Measurements from ENCODE around the gene KDM6A. TPM values are rescaled to one million over a fixed set of nuclear protein-coding genes. Genes with fewer than 3 reads are reported as not detected.
A peak's percentile ranks its signal among the peaks of the same experiment; 100 is the strongest.
"Not testable (repeated sequence)": the region's sequence is repeated elsewhere in the genome, so short reads cannot be mapped to it uniquely, and the experiment has no call there.

KDM6A gene
- polyA plus RNA-seq, 3 donors from 2014 or later = 8.1 to 24.8 (median 14.5) TPM

DNA sequence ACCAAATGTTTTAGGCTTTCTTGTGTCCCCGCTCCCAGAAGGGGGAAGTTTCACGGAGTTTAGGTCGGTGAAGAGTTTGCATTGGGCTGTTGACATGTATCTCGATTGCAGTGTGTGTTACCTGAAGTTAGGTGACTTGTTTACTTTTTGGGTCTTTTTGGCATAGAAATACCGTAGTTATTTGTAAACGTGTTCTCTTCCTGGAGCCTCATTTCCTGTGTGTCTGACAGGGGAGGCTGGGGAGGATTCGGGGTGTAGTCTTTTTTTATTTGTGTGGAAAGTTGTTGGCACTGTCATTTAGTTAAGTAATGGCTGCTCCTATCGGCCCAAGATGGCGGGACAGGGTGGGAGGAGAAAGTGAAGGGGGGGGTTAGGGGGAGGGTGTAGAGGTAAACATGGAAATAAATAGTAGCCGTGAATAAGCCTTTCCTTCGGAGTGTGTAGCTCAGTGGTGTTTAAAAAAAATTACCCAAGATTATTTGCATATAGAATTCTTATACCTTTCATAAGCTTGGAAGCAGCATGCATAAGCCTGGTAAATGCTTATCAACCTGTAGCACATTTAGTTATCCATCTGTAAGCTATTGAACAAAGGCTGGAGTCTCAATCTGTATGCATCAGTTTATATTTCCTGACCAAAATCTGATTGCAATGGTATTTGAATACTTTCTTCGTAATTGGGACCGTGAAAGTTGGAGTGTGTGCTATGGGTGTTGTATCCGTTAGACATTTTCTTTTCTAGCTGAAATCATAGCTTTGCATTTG lies 1.6 kb downstream of the KDM6A start:
- Mint-ChIP-seq H3K9me3 (no peaks in the 10 kb centered on the region), H3K27me3 (ENCODE audit: low read depth in 3 of 3) (peaks cover 11 to 15% (median 12%) of the 10 kb centered on the region in 3 donors), H3K36me3 (no peaks in the 10 kb centered on the region), H3K27ac (peak overlapping the region; percentile 94 to 99 (median 98)), H3K4me3 (peak overlapping the region; percentile 97 to 99 (median 98)), H3K4me1 (peaks cover 53 to 70% of the 10 kb centered on the region in 2 donors)
- peak; percentile 43 to 51 (median 50) for DNase-seq

DNA sequence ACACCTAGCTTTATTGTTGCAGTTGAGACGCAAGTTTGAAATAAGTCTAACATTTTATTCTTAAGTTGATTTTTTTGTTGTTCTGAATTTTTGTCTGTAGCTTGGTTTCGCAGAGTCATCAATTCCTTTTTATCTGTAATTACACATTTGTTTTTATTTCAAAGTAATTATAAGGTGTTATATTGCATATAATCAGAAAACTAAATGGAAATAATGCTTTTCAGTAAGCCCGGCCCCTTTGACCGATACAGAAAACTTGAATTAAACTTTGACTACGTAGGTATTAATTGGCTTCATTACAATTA lies 2.1 kb downstream of the KDM6A start:
- peaks cover 11 to 15% (median 12%) of the 10 kb centered on the region in 3 donors for H3K27me3 Mint-ChIP-seq (ENCODE audit: low read depth in 3 of 3)
- peaks cover 59 to 75% of the 10 kb centered on the region in 2 donors for H3K4me1 Mint-ChIP-seq
- peak overlapping the region; percentile 97 to 99 (median 98) for H3K4me3 Mint-ChIP-seq
- H3K36me3 Mint-ChIP-seq = no peaks in the 10 kb centered on the region
- DNase-seq = no peak
- peak overlapping the region; percentile 94 to 99 (median 98) for H3K27ac Mint-ChIP-seq
- H3K9me3 Mint-ChIP-seq = no peaks in the 10 kb centered on the region

DNA sequence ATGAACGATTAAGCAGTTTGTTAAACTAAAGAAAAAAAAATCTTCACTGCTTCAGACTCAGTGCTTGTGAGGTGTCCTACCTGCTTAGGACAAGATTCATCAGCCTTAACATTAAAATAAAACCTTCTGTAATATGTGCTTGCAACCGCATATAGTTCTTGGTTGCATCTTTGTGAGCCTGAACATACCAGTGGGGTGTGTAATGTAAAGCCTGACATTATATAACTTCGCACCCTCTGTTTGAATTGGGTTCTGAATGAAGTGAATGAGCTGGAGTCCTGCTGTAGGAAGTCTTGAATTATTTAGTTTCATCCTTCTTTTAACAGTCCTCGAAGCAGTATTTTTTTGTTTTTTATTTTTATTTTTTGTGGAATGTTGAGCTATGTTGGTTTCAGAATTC lies 3.1 kb downstream of the KDM6A start:
- Mint-ChIP-seq H3K4me1 (peaks cover 66 to 83% of the 10 kb centered on the region in 2 donors), H3K4me3 (peak overlapping the region; percentile 74 to 99 (median 98)), H3K36me3 (no peaks in the 10 kb centered on the region), H3K27me3 (ENCODE audit: low read depth in 3 of 3) (peaks cover 11 to 15% (median 12%) of the 10 kb centered on the region in 3 donors), H3K27ac (peak overlapping the region; percentile 58 to 98 (median 78)), H3K9me3 (no peaks in the 10 kb centered on the region)
- DNase-seq = no peak

DNA sequence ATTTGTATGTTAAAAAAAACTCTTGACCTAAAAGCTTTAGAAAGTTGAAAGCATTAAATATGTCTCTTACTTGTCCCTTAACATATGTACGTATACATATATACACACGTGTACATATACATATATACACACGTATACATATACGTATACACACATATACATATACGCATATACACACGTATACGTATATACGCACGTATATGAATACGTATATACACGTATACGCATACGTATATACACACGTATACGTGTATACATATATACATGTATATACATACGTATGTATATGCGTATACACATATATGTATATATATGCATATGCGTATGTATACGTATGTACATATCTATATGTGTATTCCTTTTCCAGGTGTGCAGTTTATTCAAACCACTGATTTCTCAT lies 3.8 kb downstream of the KDM6A start:
- H3K36me3 Mint-ChIP-seq = no peaks in the 10 kb centered on the region
- peaks cover 67 to 83% of the 10 kb centered on the region in 2 donors for H3K4me1 Mint-ChIP-seq
- H3K27ac Mint-ChIP-seq = peak overlapping the region in 2 of 6 donors; percentile 35 to 64
- peaks cover 11 to 16% (median 12%) of the 10 kb centered on the region in 3 donors for H3K27me3 Mint-ChIP-seq (ENCODE audit: low read depth in 3 of 3)
- no peaks in the 10 kb centered on the region for H3K9me3 Mint-ChIP-seq
- DNase-seq = no peak
- H3K4me3 Mint-ChIP-seq = peak overlapping the region in 3 of 5 donors; percentile 26 to 97 (median 68)

DNA sequence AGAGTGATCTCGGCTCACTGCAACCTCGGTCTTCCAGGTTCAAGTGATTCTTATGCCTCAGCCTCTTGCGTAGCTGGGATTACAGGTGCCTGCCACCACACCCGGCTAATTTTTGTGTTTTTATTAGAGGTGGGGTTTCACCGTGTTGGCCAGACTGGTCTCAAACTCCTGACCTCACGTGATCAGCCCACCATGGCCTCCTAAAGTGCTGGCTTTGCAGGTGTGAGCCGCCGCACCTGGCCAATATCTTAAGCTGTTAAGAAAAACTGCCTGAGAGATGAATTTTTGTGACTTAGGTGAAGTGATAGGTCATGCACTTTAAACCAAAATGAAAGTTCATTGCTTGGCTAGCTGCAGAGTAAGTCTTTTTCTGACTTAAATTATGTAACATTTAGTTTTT lies 5.8 kb downstream of the KDM6A start:
- Mint-ChIP-seq H3K4me1 (peaks cover 79 to 96% of the 10 kb centered on the region in 2 donors), H3K4me3 (no peak overlapping the region), H3K27me3 (ENCODE audit: low read depth in 3 of 3) (peaks cover 6 to 12% (median 8%) of the 10 kb centered on the region in 3 donors), H3K36me3 (no peaks in the 10 kb centered on the region), H3K9me3 (no peaks in the 10 kb centered on the region), H3K27ac (no peak overlapping the region)
- no peak for DNase-seq

DNA sequence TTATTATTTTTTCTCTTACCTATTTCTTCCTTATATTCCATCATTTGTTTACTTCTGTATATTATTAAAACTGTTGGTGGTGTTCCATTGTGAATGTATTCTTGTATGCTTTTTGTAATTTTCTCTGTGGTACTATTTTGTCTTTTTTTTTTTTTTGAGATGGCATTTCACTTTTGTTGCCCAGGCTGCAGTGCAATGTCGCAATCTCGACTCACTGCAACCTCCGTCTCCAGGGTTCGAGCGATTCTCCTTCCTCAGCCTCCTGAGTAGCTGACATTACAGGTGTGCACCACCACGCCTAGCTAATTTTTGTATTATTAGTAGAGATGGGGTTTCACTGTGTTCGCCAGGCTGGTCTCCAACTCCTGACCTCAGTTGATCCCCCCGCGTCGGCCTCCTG lies 8.6 kb downstream of the KDM6A start:
- Mint-ChIP-seq H3K27me3 (ENCODE audit: low read depth in 3 of 3) (peaks cover 0 to 3% (median 0%) of the 10 kb centered on the region in 3 donors), H3K36me3 (no peaks in the 10 kb centered on the region), H3K4me3 (peak overlapping the region in 2 of 5 donors; percentile 26 to 39), H3K9me3 (no peaks in the 10 kb centered on the region), H3K27ac (peak overlapping the region in 1 of 6 donors; percentile 25), H3K4me1 (peaks cover 80 to 98% of the 10 kb centered on the region in 2 donors)
- DNase-seq = no peak

DNA sequence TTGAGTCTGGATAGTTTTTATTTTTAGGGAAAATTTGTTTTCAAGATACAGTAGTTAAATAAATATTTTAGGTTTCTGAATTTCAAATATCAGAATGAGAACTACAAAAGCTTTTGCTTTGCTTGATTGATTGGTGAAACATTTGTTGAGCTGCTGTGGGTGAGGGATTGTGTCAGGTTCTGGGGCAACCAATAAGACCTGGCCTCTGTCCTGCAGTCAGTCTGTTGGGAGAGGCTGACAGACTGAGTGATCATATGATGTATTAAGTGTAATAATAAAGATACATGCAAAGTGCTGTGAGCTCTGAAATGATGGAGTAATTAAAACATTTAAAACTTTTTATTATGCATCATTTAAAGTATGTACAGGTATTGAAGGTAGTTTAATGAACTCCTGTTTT lies 9.6 kb downstream of the KDM6A start:
- Mint-ChIP-seq H3K4me3 (peak overlapping the region in 1 of 5 donors; percentile 18), H3K4me1 (peaks cover 83 to 98% of the 10 kb centered on the region in 2 donors)

DNA sequence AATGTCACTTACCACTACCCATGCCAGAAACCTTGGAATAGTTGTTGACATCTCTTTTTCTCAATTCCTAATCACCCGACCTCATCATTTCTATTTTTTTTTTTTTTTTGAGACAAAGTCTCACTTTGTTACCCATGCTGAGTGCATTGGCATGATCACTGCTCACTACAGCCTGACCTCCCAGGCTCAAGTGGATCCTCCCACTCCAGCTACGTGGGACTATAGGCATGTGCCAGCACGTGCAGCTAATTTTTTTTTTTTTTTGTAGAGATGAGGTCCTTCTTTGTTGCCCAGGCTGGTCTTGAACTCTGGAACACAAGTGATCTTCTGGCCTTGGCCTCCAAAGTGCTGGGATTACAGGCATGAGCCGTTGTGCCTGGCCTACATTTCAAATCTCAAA lies 12.0 kb downstream of the KDM6A start:
- H3K27ac Mint-ChIP-seq = peak overlapping the region in 2 of 6 donors; percentile 10 to 29
- H3K27me3 Mint-ChIP-seq (ENCODE audit: low read depth in 3 of 3) = peaks cover 0 to 3% (median 0%) of the 10 kb centered on the region in 3 donors
- H3K36me3 Mint-ChIP-seq = no peaks in the 10 kb centered on the region
- H3K4me3 Mint-ChIP-seq = peak overlapping the region in 1 of 5 donors; percentile 41
- H3K9me3 Mint-ChIP-seq = no peaks in the 10 kb centered on the region
- no peak for DNase-seq
- peaks cover 83 to 98% of the 10 kb centered on the region in 2 donors for H3K4me1 Mint-ChIP-seq

More for the DNA sequence above, 9.6 kb downstream of the KDM6A start:
- H3K27ac Mint-ChIP-seq = no peak overlapping the region
- DNase-seq = no peak
- H3K27me3 Mint-ChIP-seq (ENCODE audit: low read depth in 3 of 3) = peaks cover 0 to 3% (median 0%) of the 10 kb centered on the region in 3 donors
- H3K36me3 Mint-ChIP-seq = no peaks in the 10 kb centered on the region
- no peaks in the 10 kb centered on the region for H3K9me3 Mint-ChIP-seq

DNA sequence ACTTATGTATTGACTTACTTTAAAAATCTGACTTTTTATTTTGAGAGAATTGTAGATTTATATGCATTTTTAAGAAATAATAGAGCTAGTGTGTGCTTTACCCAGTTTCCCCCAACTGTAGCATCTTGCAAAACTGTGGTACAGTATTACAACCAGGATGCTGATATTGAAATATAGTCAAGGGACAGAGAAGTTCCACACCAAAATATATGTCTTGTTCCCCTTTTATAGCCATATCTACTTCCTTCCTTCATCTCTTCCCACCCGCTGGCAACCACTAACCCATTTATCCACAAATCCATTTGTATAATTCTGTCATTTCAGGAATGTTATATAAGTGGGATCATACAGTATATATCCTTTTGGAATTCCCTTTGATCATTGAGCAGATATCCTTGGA lies 16.8 kb downstream of the KDM6A start:
- peaks cover 0 to 3% (median 2%) of the 10 kb centered on the region in 3 donors for H3K27me3 Mint-ChIP-seq (ENCODE audit: low read depth in 3 of 3)
- DNase-seq = no peak
- no peaks in the 10 kb centered on the region for H3K36me3 Mint-ChIP-seq
- peak overlapping the region in 2 of 6 donors; percentile 5 to 17 for H3K27ac Mint-ChIP-seq
- no peaks in the 10 kb centered on the region for H3K9me3 Mint-ChIP-seq
- H3K4me1 Mint-ChIP-seq = peaks cover 85 to 94% of the 10 kb centered on the region in 2 donors
- peak overlapping the region in 4 of 5 donors; percentile 2 to 44 (median 26) for H3K4me3 Mint-ChIP-seq

DNA sequence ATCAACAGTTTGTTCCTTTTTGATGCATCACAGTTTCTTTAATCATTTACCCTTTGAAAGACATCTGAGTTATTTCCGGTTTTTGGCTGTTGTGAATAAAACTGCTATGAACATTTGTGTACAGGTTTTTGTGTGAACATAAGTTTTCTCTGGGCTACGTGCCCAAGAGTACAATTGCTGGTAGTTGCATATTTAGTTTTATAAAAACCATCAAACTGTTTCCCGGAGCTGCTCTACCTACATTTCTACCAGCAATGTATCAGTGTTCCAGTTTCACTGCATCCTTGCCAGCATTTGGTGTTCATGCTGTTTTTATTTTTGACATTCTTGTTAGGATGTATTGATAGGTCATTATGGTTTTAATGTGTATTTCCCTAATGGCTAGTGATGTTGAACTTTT lies 17.3 kb downstream of the KDM6A start:
- no peaks in the 10 kb centered on the region for H3K36me3 Mint-ChIP-seq
- H3K9me3 Mint-ChIP-seq = peaks cover 0 to under 1% (median 0%) of the 10 kb centered on the region in 6 donors
- DNase-seq = no peak
- peaks cover 0 to 3% (median 2%) of the 10 kb centered on the region in 3 donors for H3K27me3 Mint-ChIP-seq (ENCODE audit: low read depth in 3 of 3)
- H3K4me1 Mint-ChIP-seq = peaks cover 81 to 92% of the 10 kb centered on the region in 2 donors
- peak overlapping the region in 4 of 6 donors; percentile 5 to 24 (median 17) for H3K27ac Mint-ChIP-seq
- peak overlapping the region in 4 of 5 donors; percentile 2 to 44 (median 26) for H3K4me3 Mint-ChIP-seq

DNA sequence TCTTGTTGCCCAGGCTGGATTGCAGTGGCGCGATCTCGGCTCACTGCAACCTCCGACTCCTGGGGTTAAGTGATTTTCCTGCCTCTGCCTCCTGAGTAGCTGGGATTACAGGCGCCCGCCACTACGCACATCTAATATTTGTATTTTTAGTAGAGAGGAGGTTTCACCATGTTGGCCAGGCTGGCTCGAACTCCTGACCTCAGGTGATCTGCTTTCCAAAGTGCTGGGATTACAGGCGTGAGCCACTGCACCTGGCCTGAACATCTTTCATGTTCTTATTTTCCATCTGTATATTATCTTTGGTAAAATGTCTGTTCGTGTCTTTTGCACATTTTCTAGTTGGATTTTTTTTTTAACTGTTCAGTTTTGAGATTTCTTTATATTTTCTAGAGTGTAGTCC lies 17.7 kb downstream of the KDM6A start:
- not testable (repeated sequence) for H3K27ac Mint-ChIP-seq; H3K27me3 Mint-ChIP-seq (ENCODE audit: low read depth in 3 of 3); DNase-seq; H3K9me3 Mint-ChIP-seq; H3K36me3 Mint-ChIP-seq
- H3K4me1 Mint-ChIP-seq = peaks cover 82 to 92% of the 10 kb centered on the region in 2 donors
- peak overlapping the region in 3 of 5 donors; percentile 6 to 34 (median 17) for H3K4me3 Mint-ChIP-seq

DNA sequence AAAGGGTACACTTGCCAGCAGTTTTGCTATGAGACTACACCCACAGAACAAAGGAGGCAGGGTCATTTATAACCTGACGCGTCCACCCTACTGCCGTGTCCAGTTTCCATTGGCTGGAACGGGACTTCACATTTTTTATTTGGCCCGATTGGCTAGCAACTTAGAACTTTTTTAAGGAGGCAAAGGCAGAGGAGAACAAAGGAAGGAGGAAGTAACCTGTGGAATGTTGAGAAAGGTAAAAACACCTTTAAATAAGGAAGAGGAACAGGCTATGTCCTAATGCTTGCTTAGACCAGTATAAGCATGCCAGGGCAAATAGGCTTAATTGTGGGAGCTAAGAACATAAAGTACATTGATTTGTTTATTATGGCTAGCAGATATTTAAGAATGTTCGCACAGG lies 18.7 kb downstream of the KDM6A start:
- H3K36me3 Mint-ChIP-seq = peaks cover 0 to 7% (median 0%) of the 10 kb centered on the region in 3 donors
- DNase-seq = no peak
- H3K27ac Mint-ChIP-seq = peak overlapping the region in 2 of 6 donors; percentile 17 to 22
- peaks cover 0 to 4% (median 3%) of the 10 kb centered on the region in 6 donors for H3K9me3 Mint-ChIP-seq
- H3K4me3 Mint-ChIP-seq = no peak overlapping the region
- peaks cover 76 to 92% of the 10 kb centered on the region in 2 donors for H3K4me1 Mint-ChIP-seq
- H3K27me3 Mint-ChIP-seq (ENCODE audit: low read depth in 3 of 3) = peaks cover 0 to 6% (median 4%) of the 10 kb centered on the region in 3 donors

DNA sequence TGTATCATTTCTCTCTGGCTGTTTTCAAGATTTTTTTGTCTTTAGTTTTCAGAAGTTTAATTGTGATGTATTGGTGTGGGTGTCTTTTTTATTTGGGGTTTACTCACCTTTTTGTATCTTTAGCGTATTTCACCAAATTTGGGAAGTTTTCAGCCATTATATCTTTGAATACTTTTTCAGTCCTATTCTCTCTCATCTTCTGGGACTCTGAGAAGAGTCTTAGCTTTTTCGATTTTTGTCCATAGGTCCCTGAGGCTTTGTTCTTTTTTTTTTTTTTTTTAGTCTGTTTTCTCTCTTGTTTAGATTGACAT lies 23.8 kb downstream of the KDM6A start:
- Mint-ChIP-seq H3K9me3 (peaks cover 0 to 15% (median 6%) of the 10 kb centered on the region in 6 donors), H3K4me3 (peak overlapping the region in 1 of 5 donors; percentile 29)

DNA sequence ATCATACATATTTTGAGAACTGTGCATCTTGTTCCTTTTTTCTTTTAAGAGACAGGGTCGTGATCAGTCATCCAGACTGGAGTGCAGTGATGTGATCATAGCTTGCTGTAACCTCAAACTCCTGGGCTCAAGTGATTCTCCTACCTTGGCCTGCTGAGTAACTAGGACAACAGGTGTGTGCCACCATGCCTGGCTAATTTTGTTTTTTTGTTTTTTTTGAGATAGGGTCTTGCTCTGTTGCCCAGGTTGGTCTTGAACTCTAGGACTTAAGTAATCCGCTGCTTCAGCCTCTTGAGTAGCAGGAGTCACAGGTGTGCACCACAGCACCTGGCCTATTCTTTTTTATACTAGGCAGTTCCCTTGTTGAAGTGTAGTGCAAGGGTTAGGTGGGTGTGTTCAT lies 24.6 kb downstream of the KDM6A start:
- peak overlapping the region in 1 of 5 donors; percentile 15 for H3K4me3 Mint-ChIP-seq
- peaks cover 71 to 89% of the 10 kb centered on the region in 2 donors for H3K4me1 Mint-ChIP-seq
- peak overlapping the region in 2 of 6 donors; percentile 12 to 39 for H3K27ac Mint-ChIP-seq
- H3K27me3 Mint-ChIP-seq (ENCODE audit: low read depth in 3 of 3) = peaks cover 6 to 10% (median 8%) of the 10 kb centered on the region in 3 donors
- peaks cover 0 to 10% (median 4%) of the 10 kb centered on the region in 3 donors for H3K36me3 Mint-ChIP-seq
- H3K9me3 Mint-ChIP-seq = peaks cover 0 to 15% (median 6%) of the 10 kb centered on the region in 6 donors
- DNase-seq = no peak

More for the DNA sequence above, 23.8 kb downstream of the KDM6A start:
- peaks cover 6 to 10% (median 8%) of the 10 kb centered on the region in 3 donors for H3K27me3 Mint-ChIP-seq (ENCODE audit: low read depth in 3 of 3)
- H3K27ac Mint-ChIP-seq = peak overlapping the region in 1 of 6 donors; percentile 40
- H3K4me1 Mint-ChIP-seq = peaks cover 76 to 87% of the 10 kb centered on the region in 2 donors
- no peak for DNase-seq
- peaks cover 0 to 10% (median 4%) of the 10 kb centered on the region in 3 donors for H3K36me3 Mint-ChIP-seq

Measured in immature natural killer cell (primary cell).